Calu3 (cell line): ENCODE data around the gene OSCAR. TPM values are rescaled to one million over a fixed set of nuclear protein-coding genes. Genes with fewer than 3 reads are reported as not detected.

Source experiments
- BruUV-seq: library from RNA; stranded (reverse); fragments of 400-500 nt; replicated peaks from 2 replicates; lab custom pipeline; 2021; lab: Mats Ljungman, UMichigan
- CTCF ChIA-PET: fragments of 300-600 bp; sonication (Branson Sonifier 250); formaldehyde crosslinking; loops from one replicate; lab custom pipeline; 2022; ENCODE audit warnings: antibody characterized with exemption; lab: Charles Lee
- DNase-seq: peaks from one replicate; pipeline ENCODE4 v3.0.0; 2022
- H3K27ac Mint-ChIP-seq: one replicate; pipeline ENCODE4 v1.8.0; 2022; ENCODE audit warnings: mixed read lengths; ENCODE audit not compliant: unreplicated experiment
- H3K27me3 Mint-ChIP-seq: one replicate; pipeline ENCODE4 v1.8.0; 2022; ENCODE audit warnings: mixed read lengths; ENCODE audit not compliant: unreplicated experiment
- H3K36me3 Mint-ChIP-seq: one replicate; pipeline ENCODE4 v1.8.0; 2022; ENCODE audit warnings: mild to moderate bottlenecking, moderate library complexity, mixed read lengths; ENCODE audit not compliant: insufficient read depth, unreplicated experiment
- H3K4me1 Mint-ChIP-seq: one replicate; pipeline ENCODE4 v1.8.0; 2022; ENCODE audit warnings: mild to moderate bottlenecking, low read depth, mixed read lengths; ENCODE audit not compliant: unreplicated experiment
- H3K4me3 Mint-ChIP-seq: one replicate; pipeline ENCODE4 v1.8.0; 2022; ENCODE audit warnings: mild to moderate bottlenecking, low read depth, moderate library complexity, mixed read lengths; ENCODE audit not compliant: unreplicated experiment
- H3K9me3 Mint-ChIP-seq: one replicate; pipeline ENCODE4 v1.8.0; 2022; ENCODE audit warnings: low read depth, mixed read lengths; ENCODE audit not compliant: unreplicated experiment
- CTCF ChIP-seq: fragments of 200-600 bp; IDR thresholded peaks from one replicate; pipeline ENCODE4 v1.8.0; 2022; ENCODE audit warnings: antibody characterized with exemption; ENCODE audit not compliant: unreplicated experiment
- intact Hi-C: fragments of 100-400 bp; cut with micrococcal nuclease; formaldehyde crosslinking; loops from one replicate; pipeline ENCODE4 v1.10.0; 2022; ENCODE audit not compliant: unreplicated experiment
- total RNA-seq: library from RNA; stranded (reverse); gene quantifications from 2 replicates; pipeline ENCODE4 v1.2.3, GENCODE V29; 2022

The OSCAR gene
- total RNA-seq, 1 experiment from 2014 or later, result 0.54 TPM

- H3K4me3 Mint-ChIP-seq, result no peak overlapping the region
- no peak for DNase-seq
- CTCF ChIA-PET, result interaction anchor here (0.6 kb wide), 1 partner anchor 195 kb away, joined by 3 read pairs; no protein-coding TSS in a partner anchor
- TF ChIP-seq CTCF, result no peak
- H3K36me3 Mint-ChIP-seq, result peaks cover 51% of the 10 kb centered on the region
- BruUV-seq, result no TSS peak
- no peaks in the 10 kb centered on the region for H3K4me1 Mint-ChIP-seq
- H3K27ac Mint-ChIP-seq, result no peak overlapping the region
- no peaks in the 10 kb centered on the region for H3K9me3 Mint-ChIP-seq
- no peaks in the 10 kb centered on the region for H3K27me3 Mint-ChIP-seq
- intact Hi-C loops, result no loop called here
Measured at GRCh38 chr19:54128441-54128725, 27.8 kb upstream of the OSCAR start.

- Mint-ChIP-seq H3K36me3 (peaks cover 56% of the 10 kb centered on the region), H3K9me3 (no peaks in the 10 kb centered on the region), H3K4me3 (no peak overlapping the region), H3K27ac (no peak overlapping the region), H3K4me1 (no peaks in the 10 kb centered on the region), H3K27me3 (no peaks in the 10 kb centered on the region)
- BruUV-seq, result no TSS peak
- TF ChIP-seq CTCF, result no peak
- intact Hi-C loops, result no loop called here
- CTCF ChIA-PET, result no interaction called here
- no peak for DNase-seq
Measured at GRCh38 chr19:54127688-54128440, 27.3 kb upstream of the OSCAR start.

GRCh38 chr19:54125713-54126112, 25.1 kb upstream of the OSCAR start:
- H3K4me1 Mint-ChIP-seq, result no peaks in the 10 kb centered on the region
- DNase-seq, result no peak
- intact Hi-C loops, result no loop called here
- H3K36me3 Mint-ChIP-seq, result peaks cover 53% of the 10 kb centered on the region
- no peaks in the 10 kb centered on the region for H3K9me3 Mint-ChIP-seq
- TF ChIP-seq CTCF, result no peak
- BruUV-seq, result no TSS peak
- H3K4me3 Mint-ChIP-seq, result no peak overlapping the region
- no peaks in the 10 kb centered on the region for H3K27me3 Mint-ChIP-seq
- CTCF ChIA-PET, result no interaction called here
- H3K27ac Mint-ChIP-seq, result no peak overlapping the region

- H3K36me3 Mint-ChIP-seq, result peaks cover 61% of the 10 kb centered on the region
- no peaks in the 10 kb centered on the region for H3K27me3 Mint-ChIP-seq
- H3K9me3 Mint-ChIP-seq, result no peaks in the 10 kb centered on the region
- CTCF ChIA-PET, result interaction anchor here (0.6 kb wide), 1 partner anchor 94 kb away, joined by 3 read pairs; no protein-coding TSS in a partner anchor
- BruUV-seq, result no TSS peak
- H3K4me3 Mint-ChIP-seq, result no peak overlapping the region
- intact Hi-C loops, result no loop called here
- TF ChIP-seq CTCF, result no peak
- no peak for DNase-seq
- no peak overlapping the region for H3K27ac Mint-ChIP-seq
- H3K4me1 Mint-ChIP-seq, result no peaks in the 10 kb centered on the region
Measured at GRCh38 chr19:54124393-54124792, 23.8 kb upstream of the OSCAR start.
